ENCODE measurements around the gene SOX13. TPM values are rescaled to one million over a fixed set of nuclear protein-coding genes. Genes with fewer than 3 reads are reported as not detected.

The SOX13 gene
- total RNA-seq, 1 donor from 2014 or later = 28.6 TPM

GRCh38 chr1:204083491-204083890 is 10.6 kb downstream of the SOX13 start:
- H3K79me2 ChIP-seq (ENCODE audit: low read depth) = peaks cover 100% of the 10 kb centered on the region
- Mint-ChIP-seq H3K4me1 (peaks cover 77% of the 10 kb centered on the region), H3K36me3 (peaks cover 9% of the 10 kb centered on the region), H3K27me3 (ENCODE audit: insufficient read depth, low read depth) (peaks cover 9% of the 10 kb centered on the region), H3K27ac (peak overlapping the region; percentile 97), H3K4me3 (peak overlapping the region; percentile 46), H3K9me3 (no peaks in the 10 kb centered on the region)
- peaks cover 76% of the 10 kb centered on the region for H4K20me1 ChIP-seq (ENCODE audit: low read depth)
- no peaks in the 10 kb centered on the region for H3K9me3 ChIP-seq (ENCODE audit: low read depth)
- no peak overlapping the region for H2AFZ ChIP-seq (replicated peaks)
- TF ChIP-seq EZH2 (IDR thresholded peaks at IDR 0.05) (no peak), EZH2phosphoT487 (IDR thresholded peaks at IDR 0.05) (no peak), CTCF (IDR thresholded peaks at IDR 0.05) (no peak)
- DNase-seq (ENCODE audit: low spot score) = no peak
- peaks cover 43% of the 10 kb centered on the region for H3F3A ChIP-seq (ENCODE audit: low read depth)
- H3K4me2 ChIP-seq = peak overlapping the region; percentile 42
- peaks cover 72% of the 10 kb centered on the region for H3K4me1 ChIP-seq
- no peaks in the 10 kb centered on the region for H3K36me3 ChIP-seq
- H3K27me3 ChIP-seq = no peaks in the 10 kb centered on the region
- H3K9ac ChIP-seq = no peak overlapping the region
- H3K4me3 ChIP-seq = no peak overlapping the region
- H3K27ac ChIP-seq = no peak overlapping the region

GRCh38 chr1:204084247-204084772 is 11.4 kb downstream of the SOX13 start:
- Histone ChIP-seq H3F3A (ENCODE audit: low read depth) (peaks cover 34% of the 10 kb centered on the region), H3K79me2 (ENCODE audit: low read depth) (peaks cover 100% of the 10 kb centered on the region), H3K9me3 (ENCODE audit: low read depth) (no peaks in the 10 kb centered on the region), H3K4me1 (peaks cover 72% of the 10 kb centered on the region), H3K4me2 (peak overlapping the region; percentile 42), H3K36me3 (no peaks in the 10 kb centered on the region), H3K9ac (no peak overlapping the region), H3K27ac (peak overlapping the region; percentile 59), H3K4me3 (no peak overlapping the region), H2AFZ (replicated peaks) (no peak overlapping the region), H3K27me3 (no peaks in the 10 kb centered on the region), H4K20me1 (ENCODE audit: low read depth) (peaks cover 80% of the 10 kb centered on the region)
- Mint-ChIP-seq H3K27ac (no peak overlapping the region), H3K4me3 (no peak overlapping the region), H3K4me1 (peaks cover 79% of the 10 kb centered on the region), H3K9me3 (no peaks in the 10 kb centered on the region), H3K36me3 (peaks cover 9% of the 10 kb centered on the region), H3K27me3 (ENCODE audit: insufficient read depth, low read depth) (peaks cover 9% of the 10 kb centered on the region)
- TF ChIP-seq EZH2phosphoT487 (IDR thresholded peaks at IDR 0.05) = no peak
- TF ChIP-seq EZH2 (IDR thresholded peaks at IDR 0.05) = no peak
- no peak for TF ChIP-seq CTCF (IDR thresholded peaks at IDR 0.05)
- DNase-seq (ENCODE audit: low spot score) = peak; percentile 89

DNA sequence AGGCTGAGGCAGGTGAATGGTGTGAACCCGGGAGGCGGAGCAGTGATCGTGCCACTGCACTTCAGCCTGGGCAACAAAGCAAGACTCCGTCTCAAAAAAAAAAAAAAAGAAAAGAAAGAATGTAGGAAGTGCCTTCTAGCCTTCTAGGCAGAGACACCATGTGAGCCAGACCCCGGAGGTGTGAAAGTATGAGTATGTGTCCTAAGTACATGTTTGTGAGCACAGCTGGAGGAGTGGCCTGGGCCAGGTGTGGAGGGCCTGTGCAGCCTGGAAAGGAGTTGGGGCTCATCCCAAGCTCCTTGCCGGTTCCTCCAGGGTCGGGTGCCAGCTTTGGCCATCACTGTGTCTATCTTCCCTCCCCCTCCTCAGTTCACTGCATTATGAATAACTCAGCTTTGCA is 13.0 kb downstream of the SOX13 start:
- DNase-seq (ENCODE audit: low spot score) = no peak
- Mint-ChIP-seq H3K27ac (no peak overlapping the region), H3K36me3 (peaks cover 12% of the 10 kb centered on the region), H3K9me3 (no peaks in the 10 kb centered on the region), H3K27me3 (ENCODE audit: insufficient read depth, low read depth) (peaks cover 8% of the 10 kb centered on the region), H3K4me3 (no peak overlapping the region), H3K4me1 (peaks cover 80% of the 10 kb centered on the region)
- peaks cover 100% of the 10 kb centered on the region for H3K79me2 ChIP-seq (ENCODE audit: low read depth)
- no peaks in the 10 kb centered on the region for H3K36me3 ChIP-seq
- H3K9ac ChIP-seq = no peak overlapping the region
- no peak for TF ChIP-seq EZH2 (IDR thresholded peaks at IDR 0.05)
- no peak for TF ChIP-seq EZH2phosphoT487 (IDR thresholded peaks at IDR 0.05)
- TF ChIP-seq CTCF (IDR thresholded peaks at IDR 0.05) = no peak
- peaks cover 68% of the 10 kb centered on the region for H3K4me1 ChIP-seq
- peaks cover 31% of the 10 kb centered on the region for H3F3A ChIP-seq (ENCODE audit: low read depth)
- H3K4me2 ChIP-seq = no peak overlapping the region
- peaks cover 83% of the 10 kb centered on the region for H4K20me1 ChIP-seq (ENCODE audit: low read depth)
- no peak overlapping the region for H3K4me3 ChIP-seq
- H3K27ac ChIP-seq = no peak overlapping the region
- no peak overlapping the region for H2AFZ ChIP-seq (replicated peaks)
- no peaks in the 10 kb centered on the region for H3K9me3 ChIP-seq (ENCODE audit: low read depth)
- H3K27me3 ChIP-seq = no peaks in the 10 kb centered on the region

All from neural progenitor cell (in vitro differentiated cells).